Measurements from ENCODE around the gene LYST.

DNA sequence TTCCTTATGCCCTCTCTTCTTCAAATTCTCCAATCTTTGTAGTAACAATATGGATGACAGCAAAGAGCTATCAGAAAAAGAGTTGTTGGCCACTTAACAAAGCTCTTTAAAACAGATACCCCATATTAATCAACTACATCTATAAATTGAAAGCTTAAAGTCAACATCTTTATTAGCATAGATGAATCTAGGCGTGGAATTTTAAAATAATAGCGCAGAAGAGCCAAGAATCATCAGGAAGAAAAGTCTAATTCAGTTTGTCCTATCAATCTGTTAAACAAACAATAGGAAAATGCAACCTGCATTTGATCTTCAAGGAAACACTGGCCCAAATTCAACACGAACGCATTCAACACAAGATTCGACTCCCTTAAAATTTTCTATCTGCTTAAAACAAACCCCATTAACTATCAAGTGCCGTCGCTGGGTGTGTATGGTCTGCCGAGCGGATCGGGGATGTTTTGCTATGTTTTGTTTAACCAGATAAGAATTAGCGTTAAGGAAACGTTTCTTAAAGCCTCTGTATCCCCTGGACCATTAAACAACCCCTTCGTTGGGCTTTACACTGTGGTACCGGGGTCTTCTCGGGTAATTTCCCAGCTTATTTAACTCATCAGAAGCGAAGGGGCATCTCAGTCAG, 1.0 kb downstream of the LYST start:
- TF ChIP-seq, protein P1, sequence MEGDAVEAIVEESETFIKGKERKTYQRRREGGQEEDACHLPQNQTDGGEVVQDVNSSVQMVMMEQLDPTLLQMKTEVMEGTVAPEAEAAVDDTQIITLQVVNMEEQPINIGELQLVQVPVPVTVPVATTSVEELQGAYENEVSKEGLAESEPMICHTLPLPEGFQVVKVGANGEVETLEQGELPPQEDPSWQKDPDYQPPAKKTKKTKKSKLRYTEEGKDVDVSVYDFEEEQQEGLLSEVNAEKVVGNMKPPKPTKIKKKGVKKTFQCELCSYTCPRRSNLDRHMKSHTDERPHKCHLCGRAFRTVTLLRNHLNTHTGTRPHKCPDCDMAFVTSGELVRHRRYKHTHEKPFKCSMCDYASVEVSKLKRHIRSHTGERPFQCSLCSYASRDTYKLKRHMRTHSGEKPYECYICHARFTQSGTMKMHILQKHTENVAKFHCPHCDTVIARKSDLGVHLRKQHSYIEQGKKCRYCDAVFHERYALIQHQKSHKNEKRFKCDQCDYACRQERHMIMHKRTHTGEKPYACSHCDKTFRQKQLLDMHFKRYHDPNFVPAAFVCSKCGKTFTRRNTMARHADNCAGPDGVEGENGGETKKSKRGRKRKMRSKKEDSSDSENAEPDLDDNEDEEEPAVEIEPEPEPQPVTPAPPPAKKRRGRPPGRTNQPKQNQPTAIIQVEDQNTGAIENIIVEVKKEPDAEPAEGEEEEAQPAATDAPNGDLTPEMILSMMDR (IDR thresholded peaks at IDR 0.05), result no peak
- TF ChIP-seq POLR2A (IDR thresholded peaks at IDR 0.05), result no peak
